Spinal cord (tissue), 10 donors: Measurements from ENCODE around the gene MAP2K1. TPM values are rescaled to one million over a fixed set of nuclear protein-coding genes. Genes with fewer than 3 reads are reported as not detected.
A peak's percentile ranks its signal among the peaks of the same experiment; 100 is the strongest.
"Not testable (repeated sequence)": the region's sequence is repeated elsewhere in the genome, so short reads cannot be mapped to it uniquely, and the experiment has no call there.

Experiments used
- DNase-seq, 6 donors: peaks; one replicate each; pipeline versions ENCODE4 v3.0.0 to v3.0.0-alpha.2; 2013 to 2015; ENCODE audit warnings: low spot score in 6 of 6, low read depth in 4 of 6
- H3K27ac ChIP-seq: one replicate; pipeline ENCODE4 v1.5.1; 2013; ENCODE audit warnings: low read depth, low read length, control low read depth
- H3K27me3 ChIP-seq: one replicate; pipeline ENCODE4 v1.6.1; 2013; ENCODE audit warnings: low read length; ENCODE audit not compliant: control insufficient read depth, insufficient read depth
- H3K36me3 ChIP-seq: one replicate; pipeline ENCODE4 v1.6.1; 2013; ENCODE audit warnings: low read length; ENCODE audit not compliant: control insufficient read depth, insufficient read depth
- H3K4me1 ChIP-seq: one replicate; pipeline ENCODE4 v1.6.1; 2013; ENCODE audit warnings: low read length; ENCODE audit not compliant: control insufficient read depth, insufficient read depth
- H3K4me3 ChIP-seq: one replicate; pipeline ENCODE4 v1.5.1; 2013; ENCODE audit warnings: low read depth, low read length, control low read depth
- H3K9me3 ChIP-seq: one replicate; pipeline ENCODE4 v1.6.1; 2013; ENCODE audit warnings: low read length; ENCODE audit not compliant: control insufficient read depth, insufficient read depth
- WGBS: methylation state at CpG from one replicate; pipeline ENCODE4 v1.1.5; 2013; ENCODE audit warnings: missing lambda C conversion rate; ENCODE audit not compliant: insufficient coverage; 5-methylcytosine and 5-hydroxymethylcytosine counted together
- polyA plus RNA-seq, 2 donors: library from polyadenylated mRNA; unstranded; fragments of 120-200 nt; gene quantifications; one replicate each; pipeline ENCODE4 v1.2.1, GENCODE V29; 2013; ENCODE audit not compliant: insufficient read length in 2 of 2
- total RNA-seq, 2 donors: library from RNA; depleted of rRNA in 1 of 2; stranded (reverse); fragments of 120-200 nt in 1 of 2; fragments of >200 nt in 1 of 2; gene quantifications; one replicate each; pipeline versions ENCODE4 v1.2.3 to v1.2.4, GENCODE V29; 2013 to 2014
- donor health status: healthy.

MAP2K1 gene
- total and polyA plus RNA-seq, 4 donors: 42.8 to 103 (median 79.3) TPM

DNA sequence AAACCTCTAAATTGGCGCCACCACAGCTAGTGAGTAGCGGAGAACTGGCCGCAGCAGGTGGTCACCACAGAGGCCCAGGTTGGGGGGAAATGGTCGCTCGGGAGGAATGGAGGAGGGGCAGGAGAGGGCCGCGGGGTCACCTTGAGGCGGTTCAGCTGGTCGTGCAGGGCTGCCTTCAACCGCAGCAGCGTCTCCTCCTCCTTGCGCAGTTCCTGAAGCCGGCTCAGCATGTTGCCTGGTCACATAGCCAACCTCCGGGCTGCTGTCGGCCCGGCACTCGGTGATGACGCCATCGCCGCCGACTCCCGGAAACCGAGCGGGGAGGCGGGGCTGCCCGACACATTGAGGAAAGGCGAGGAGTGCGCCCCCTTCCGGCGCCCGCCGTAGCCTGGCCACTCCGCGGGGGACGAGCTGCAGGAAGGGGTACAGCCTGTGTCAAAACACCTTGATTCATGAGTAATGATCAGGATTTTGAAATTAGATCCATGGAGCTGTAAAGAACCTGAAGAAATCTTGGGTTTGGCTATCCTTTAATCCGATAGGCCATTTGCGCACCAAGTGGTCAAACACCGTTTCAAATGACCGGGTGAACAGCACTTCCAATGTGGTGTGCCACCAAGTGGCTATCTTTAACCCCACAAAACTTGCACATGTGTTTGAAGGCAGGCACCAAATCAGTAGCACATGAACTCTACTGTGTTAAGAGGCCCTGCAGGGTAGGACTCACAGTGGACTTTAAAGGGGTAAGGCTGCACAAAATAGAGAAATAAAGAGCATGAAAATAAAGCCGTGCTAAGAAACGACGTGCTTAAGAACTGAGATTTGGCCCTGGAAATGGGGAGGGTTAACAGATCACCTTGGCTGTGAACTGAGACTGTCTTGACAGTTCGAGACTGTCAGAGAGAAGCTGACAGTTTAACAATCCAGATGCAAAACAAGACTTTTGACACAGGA is 111.1 kb downstream of the MAP2K1 start, which contains the start of gene SNAPC5:
Gene SNAPC5, minus strand, starts transcription at position 261 of the 954 bp plus-strand sequence. Its CDS starts 31 bp downstream, at position 230.
- peak within 1 kb of the TSS; percentile 85 for H3K27ac ChIP-seq
- H3K36me3 ChIP-seq: peaks cover 42% of the 10 kb centered on the region
- peaks cover 14% of the 10 kb centered on the region for H3K4me1 ChIP-seq
- H3K27me3 ChIP-seq: no peaks in the 10 kb centered on the region
- H3K9me3 ChIP-seq: no peaks in the 10 kb centered on the region
- peak; percentile 86 to 98 (median 90) for DNase-seq
- WGBS: 5% methylated on average over 42 of the region's 43 CpGs
- H3K4me3 ChIP-seq: peak within 1 kb of the TSS; percentile 94

DNA sequence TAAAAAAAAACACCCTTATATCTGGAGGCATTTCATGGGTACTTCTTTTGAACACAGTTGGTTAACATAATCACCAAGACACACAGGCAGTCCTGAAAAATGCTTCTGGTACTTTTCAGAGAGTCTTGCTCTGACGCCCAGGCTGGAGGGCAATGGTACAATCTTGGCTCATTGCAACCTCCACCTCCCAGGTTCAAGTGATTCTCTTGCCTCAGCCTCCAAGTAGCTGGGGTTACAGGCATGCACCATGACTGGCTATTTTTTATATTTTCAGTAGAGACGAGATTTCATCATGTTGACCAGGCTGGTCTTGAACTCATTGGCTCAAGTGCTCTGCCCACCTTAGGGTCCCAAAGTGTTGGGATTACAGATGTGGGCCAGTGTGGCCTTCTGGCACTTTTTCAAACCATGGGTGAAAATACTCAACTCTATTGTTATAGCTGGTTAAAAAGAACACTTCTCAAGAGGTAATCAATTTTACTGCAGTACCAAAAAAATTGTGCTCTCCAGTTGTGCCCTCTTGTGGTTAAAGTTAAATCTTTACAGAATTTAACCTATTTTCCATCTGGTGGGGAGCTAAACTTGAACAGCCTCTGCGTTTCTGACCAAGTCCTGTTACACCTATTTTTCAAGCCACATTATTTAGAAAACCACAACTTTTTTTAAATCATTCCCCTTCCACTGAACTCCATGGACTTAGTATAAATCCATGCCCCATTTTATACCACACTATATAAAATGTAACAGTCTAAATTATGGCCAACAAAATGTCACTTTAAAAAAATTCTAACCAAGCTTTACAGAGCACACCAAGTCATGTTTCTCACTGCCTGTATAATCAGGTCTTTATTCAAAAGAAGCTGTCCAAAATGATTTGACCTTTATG is 112.0 kb downstream of the MAP2K1 start:
- peak in 2 of 6 donors; percentile 63 to 73 for DNase-seq
- H3K4me1 ChIP-seq: peaks cover 14% of the 10 kb centered on the region
- no peaks in the 10 kb centered on the region for H3K9me3 ChIP-seq
- H3K4me3 ChIP-seq: no peak overlapping the region
- no peaks in the 10 kb centered on the region for H3K27me3 ChIP-seq
- H3K36me3 ChIP-seq: peaks cover 37% of the 10 kb centered on the region
- peak overlapping the region; percentile 54 for H3K27ac ChIP-seq
- 75% methylated on average over 2 of the region's 3 CpGs for WGBS

DNA sequence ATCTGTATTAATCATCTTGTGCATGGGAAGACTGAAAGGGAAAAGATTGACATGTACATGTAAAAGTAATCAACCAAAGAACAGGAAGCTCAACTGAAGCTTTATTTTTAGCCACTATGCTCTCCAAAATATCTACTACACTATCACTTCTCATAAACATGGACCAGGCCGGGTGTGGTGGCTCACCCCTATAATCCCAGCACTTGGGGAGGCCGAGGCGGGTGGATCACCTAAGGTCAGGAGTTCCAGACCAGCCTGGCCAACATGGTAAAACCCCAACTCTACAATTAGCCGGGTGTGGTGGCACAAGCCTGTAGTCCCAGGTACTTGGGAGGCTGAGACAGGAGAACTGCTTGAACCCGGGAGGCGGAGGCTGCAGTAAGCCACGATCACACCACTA is 113.6 kb downstream of the MAP2K1 start:
- DNase-seq, H3K27me3 ChIP-seq, H3K27ac ChIP-seq, H3K9me3 ChIP-seq, H3K4me3 ChIP-seq: not testable (repeated sequence)
- Histone ChIP-seq H3K36me3 (peaks cover 33% of the 10 kb centered on the region), H3K4me1 (peaks cover 14% of the 10 kb centered on the region)
- 82% methylated on average over 6 of the region's 7 CpGs for WGBS

DNA sequence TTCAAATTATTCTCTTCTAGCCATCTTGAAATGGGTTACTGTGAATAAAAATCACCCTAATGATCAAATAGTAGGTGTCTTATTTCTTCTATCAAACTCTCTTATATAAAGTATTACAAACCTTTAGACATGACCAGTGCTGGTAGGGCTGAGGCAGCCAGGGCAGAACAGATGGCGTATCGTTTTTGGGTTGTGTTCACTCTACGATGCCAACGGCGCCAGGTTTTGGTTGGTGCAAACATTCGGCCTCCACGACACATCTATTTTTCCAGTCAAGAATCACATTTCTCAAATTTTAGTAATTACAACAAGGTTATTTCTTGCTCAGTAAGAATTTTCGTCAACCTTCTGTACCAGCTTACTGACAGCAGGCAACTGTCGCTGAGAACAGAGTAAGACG is 115.8 kb downstream of the MAP2K1 start:
- Histone ChIP-seq H3K4me3 (no peak overlapping the region), H3K27ac (no peak overlapping the region), H3K36me3 (peaks cover 25% of the 10 kb centered on the region)

DNA sequence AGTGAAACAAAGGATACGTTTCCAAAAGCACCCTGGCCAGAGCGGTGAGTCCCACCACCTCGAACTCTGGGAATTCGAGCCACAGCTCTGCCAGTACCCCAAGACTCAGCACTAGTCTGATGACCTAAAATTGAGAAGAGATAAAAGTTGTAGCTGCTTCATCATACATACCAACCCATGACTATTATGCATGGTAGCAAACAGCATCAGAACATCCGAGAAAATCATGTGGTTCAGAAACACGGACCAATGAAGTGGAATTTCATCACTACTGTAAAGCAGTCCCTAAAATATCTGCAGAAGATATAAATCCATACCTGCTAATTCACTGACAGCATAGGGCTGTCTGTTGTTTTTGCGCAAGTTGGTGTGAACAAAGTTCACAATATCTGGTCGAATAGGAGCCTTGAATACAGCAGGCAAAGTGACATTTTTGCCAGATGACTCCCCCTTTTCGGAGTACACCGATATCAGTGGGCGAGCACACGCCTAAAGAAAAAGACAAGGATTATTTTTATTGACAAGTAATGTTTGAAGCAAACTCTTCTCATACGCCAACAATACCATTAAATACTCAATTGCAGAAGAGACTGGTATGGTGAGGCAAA is 116.4 kb downstream of the MAP2K1 start:
- H3K36me3 ChIP-seq: peaks cover 25% of the 10 kb centered on the region

More for the DNA sequence above, 115.8 kb downstream of the MAP2K1 start:
- 88% methylated on average over 10 of the region's 10 CpGs for WGBS
- Histone ChIP-seq H3K27me3 (no peaks in the 10 kb centered on the region), H3K4me1 (no peaks in the 10 kb centered on the region), H3K9me3 (no peaks in the 10 kb centered on the region)
- DNase-seq: no peak

DNA sequence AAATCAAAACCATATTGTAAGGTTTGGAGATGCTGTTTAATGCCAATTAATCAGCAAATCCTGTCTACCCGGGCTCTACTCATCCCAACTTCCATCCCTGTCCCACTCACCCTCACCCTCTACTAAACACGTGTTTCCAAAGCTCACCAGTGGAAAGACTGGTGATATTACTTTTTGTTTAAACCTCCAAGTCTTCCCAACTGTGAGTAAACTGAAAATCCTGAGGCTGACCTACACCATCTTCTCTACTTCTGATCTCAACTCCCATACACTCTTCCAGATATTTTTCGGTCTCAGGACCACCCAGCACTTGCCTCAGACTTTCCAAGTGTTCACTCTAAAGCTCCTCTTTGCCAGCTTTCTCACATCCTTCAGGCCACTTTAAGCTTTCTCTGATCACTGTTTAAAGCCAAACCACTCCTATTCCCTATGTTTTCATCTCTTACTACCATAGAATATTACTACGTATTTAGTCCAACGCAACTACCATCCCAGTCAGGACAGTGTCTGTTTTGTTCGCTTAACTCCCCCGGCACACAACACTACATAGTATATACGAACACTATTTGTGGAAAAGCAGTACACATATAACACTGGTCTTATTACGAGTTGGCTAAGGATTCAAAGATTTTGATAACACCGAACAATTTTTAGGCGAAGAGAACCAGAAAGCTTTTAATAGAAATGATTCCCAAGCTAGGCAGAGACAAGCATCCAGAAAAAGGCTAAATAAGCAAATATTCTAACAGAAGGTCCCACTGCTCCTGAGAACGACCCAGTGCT is 117.3 kb downstream of the MAP2K1 start:
- no peaks in the 10 kb centered on the region for H3K4me1 ChIP-seq
- no peak for DNase-seq
- peak overlapping the region; percentile 90 for H3K27ac ChIP-seq
- 5% methylated on average over 6 of the region's 12 CpGs for WGBS
- H3K27me3 ChIP-seq: no peaks in the 10 kb centered on the region
- peaks cover 20% of the 10 kb centered on the region for H3K36me3 ChIP-seq
- H3K4me3 ChIP-seq: peak overlapping the region; percentile 99
- H3K9me3 ChIP-seq: no peaks in the 10 kb centered on the region

More for the DNA sequence above, 116.4 kb downstream of the MAP2K1 start:
- H3K9me3 ChIP-seq, H3K27me3 ChIP-seq, DNase-seq, H3K4me1 ChIP-seq: not testable (repeated sequence)
- Histone ChIP-seq H3K4me3 (peak overlapping the region; percentile 99), H3K27ac (peak overlapping the region; percentile 6)
- WGBS: 77% methylated on average over 3 of the region's 13 CpGs

DNA sequence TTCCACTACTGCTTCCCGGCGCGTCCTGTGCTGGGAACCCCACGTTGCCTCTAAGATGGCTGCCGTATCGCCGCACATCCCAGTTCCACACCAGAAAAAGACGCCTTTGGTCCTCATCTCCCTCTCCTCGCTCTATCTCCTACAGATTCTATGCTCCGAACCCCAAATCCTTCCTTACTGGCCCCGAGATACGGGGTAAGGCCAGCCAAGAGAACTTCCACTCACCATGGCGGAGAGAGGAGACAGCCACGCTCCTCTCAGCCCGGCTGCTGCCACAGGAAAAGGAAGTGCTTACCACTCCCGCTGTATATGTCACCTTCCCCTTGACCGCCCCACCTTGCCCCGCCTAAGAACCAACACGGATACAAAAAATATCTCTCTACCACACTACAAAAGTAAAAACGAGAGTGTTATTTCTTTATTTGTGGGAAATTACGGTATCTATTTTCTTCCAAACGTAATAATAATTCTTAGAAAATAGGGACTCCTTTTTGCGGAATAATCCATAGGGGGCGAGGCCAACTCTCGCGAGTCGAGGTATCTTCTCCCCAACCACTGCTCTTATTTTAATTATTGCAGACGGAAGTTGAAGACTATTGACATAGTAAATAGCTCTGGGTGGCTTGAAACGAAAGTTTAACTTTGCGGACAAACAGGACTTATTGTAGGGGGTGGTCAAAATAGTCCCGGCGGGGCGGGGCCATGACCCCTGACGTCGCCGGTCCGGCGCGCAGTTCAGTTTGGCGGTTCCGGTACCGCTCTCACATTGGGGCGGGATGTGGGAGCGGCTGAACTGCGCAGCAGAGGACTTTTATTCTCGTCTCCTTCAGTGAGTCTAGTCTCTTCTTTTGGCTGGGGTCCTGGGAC is 118.1 kb downstream of the MAP2K1 start, which contains the start of the genes RPL4 and ZWILCH:
Gene RPL4, minus strand, starts transcription at position 293 of the 867 bp plus-strand sequence. Its CDS starts 65 bp downstream, at position 228.
Gene ZWILCH, plus strand, starts transcription at position 764 of the 867 bp plus-strand sequence. Its CDS starts 13 bp downstream, at position 777.
- H3K4me1 ChIP-seq: no peaks in the 10 kb centered on the region
- peaks cover 15% of the 10 kb centered on the region for H3K36me3 ChIP-seq
- no peaks in the 10 kb centered on the region for H3K27me3 ChIP-seq
- H3K4me3 ChIP-seq: peak within 1 kb of the TSS; percentile 99
- H3K9me3 ChIP-seq: no peaks in the 10 kb centered on the region
- peak within 1 kb of the TSS; percentile 90 for H3K27ac ChIP-seq
- DNase-seq: peak; percentile 70 to 96 (median 84)
- 0% methylated on average over 34 of the region's 46 CpGs for WGBS

DNA sequence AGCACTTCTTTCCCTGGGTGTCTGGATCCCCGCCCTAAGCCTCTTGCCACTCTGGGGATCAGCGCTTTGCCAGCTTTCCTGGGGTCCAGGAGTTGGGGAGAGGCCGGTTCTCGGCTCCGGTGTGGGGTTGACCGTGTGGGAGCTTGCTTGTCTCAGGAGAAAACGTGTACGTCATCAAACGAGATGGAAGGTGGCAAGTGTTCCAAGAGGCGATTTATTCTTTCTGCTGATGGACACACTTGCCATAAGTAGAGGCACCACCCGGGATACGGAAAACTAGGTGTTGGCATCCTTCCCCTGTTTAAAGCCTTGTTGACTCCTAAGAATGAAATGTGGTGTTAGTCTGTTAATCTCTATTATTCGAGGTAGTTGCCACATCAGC is 118.7 kb downstream of the MAP2K1 start:
- peak in 1 of 6 donors; percentile 17 for DNase-seq
- 0% methylated on average over 12 of the region's 13 CpGs for WGBS

More for the DNA sequence above, 118.7 kb downstream of the MAP2K1 start:
- H3K4me3 ChIP-seq: peak overlapping the region; percentile 99
- peak overlapping the region; percentile 90 for H3K27ac ChIP-seq
- H3K9me3 ChIP-seq: no peaks in the 10 kb centered on the region
- H3K27me3 ChIP-seq: no peaks in the 10 kb centered on the region
- H3K4me1 ChIP-seq: no peaks in the 10 kb centered on the region
- H3K36me3 ChIP-seq: peaks cover 9% of the 10 kb centered on the region
